Measurements from ENCODE around the gene MAD1L1.
"Not testable (repeated sequence)": the region's sequence is repeated elsewhere in the genome, so short reads cannot be mapped to it uniquely, and the experiment has no call there.

MAD1L1 gene

GRCh38 chr7:1971946-1972654 lies 260.6 kb downstream of the MAD1L1 start:
- TF ChIP-seq CTCF (IDR thresholded peaks at IDR 0.05; ENCODE audit: low read depth, low read length), result no peak
- Histone ChIP-seq H3K4me1 (no peaks in the 10 kb centered on the region), H3K9me3 (no peaks in the 10 kb centered on the region; the same call in 1 of the 2 replicates), H3K27me3 (no peaks in the 10 kb centered on the region), H3K4me3 (ENCODE audit: low read depth, low read length) (no peak overlapping the region), H3K36me3 (peaks cover 10% of the 10 kb centered on the region)
- no peak for DNase-seq

GRCh38 chr7:1970895-1971294 lies 261.9 kb downstream of the MAD1L1 start:
- Histone ChIP-seq H3K36me3 (peaks cover under 1% of the 10 kb centered on the region), H3K27me3 (no peaks in the 10 kb centered on the region), H3K4me1 (no peaks in the 10 kb centered on the region), H3K4me3 (ENCODE audit: low read depth, low read length) (no peak overlapping the region), H3K9me3 (no peaks in the 10 kb centered on the region; the same call in 1 of the 2 replicates)
- no peak for TF ChIP-seq CTCF (IDR thresholded peaks at IDR 0.05; ENCODE audit: low read depth, low read length)
- DNase-seq, result peak; percentile 1

GRCh38 chr7:1970285-1970660 lies 262.5 kb downstream of the MAD1L1 start:
- not testable (repeated sequence) for H3K4me1 ChIP-seq; DNase-seq; H3K9me3 ChIP-seq; H3K27me3 ChIP-seq; H3K4me3 ChIP-seq (ENCODE audit: low read depth, low read length); H3K36me3 ChIP-seq

GRCh38 chr7:1969459-1970284 lies 263.1 kb downstream of the MAD1L1 start:
- H3K4me3 ChIP-seq (ENCODE audit: low read depth, low read length), result no peak overlapping the region
- H3K36me3 ChIP-seq, result no peaks in the 10 kb centered on the region; the same call in 1 of the 2 replicates
- no peak for TF ChIP-seq CTCF (IDR thresholded peaks at IDR 0.05; ENCODE audit: low read depth, low read length)
- H3K9me3 ChIP-seq, result no peaks in the 10 kb centered on the region; the same call in 1 of the 2 replicates
- peak; percentile 5 for DNase-seq
- no peaks in the 10 kb centered on the region for H3K27me3 ChIP-seq
- no peaks in the 10 kb centered on the region for H3K4me1 ChIP-seq

GRCh38 chr7:1968397-1969111 lies 264.2 kb downstream of the MAD1L1 start:
- no peak for TF ChIP-seq CTCF (IDR thresholded peaks at IDR 0.05; ENCODE audit: low read depth, low read length)
- peak; percentile 4 for DNase-seq
- H3K27me3 ChIP-seq, result no peaks in the 10 kb centered on the region
- no peak overlapping the region for H3K4me3 ChIP-seq (ENCODE audit: low read depth, low read length)
- no peaks in the 10 kb centered on the region; the same call in 1 of the 2 replicates for H3K36me3 ChIP-seq
- H3K9me3 ChIP-seq, result no peaks in the 10 kb centered on the region; the same call in 1 of the 2 replicates
- no peaks in the 10 kb centered on the region for H3K4me1 ChIP-seq

Measured in BE2C (cell line).